Measurements from ENCODE around the gene UTF1. TPM values are rescaled to one million over a fixed set of nuclear protein-coding genes. Genes with fewer than 3 reads are reported as not detected.

The UTF1 gene
- total and polyA plus RNA-seq, 5 donors, result not detected

DNA sequence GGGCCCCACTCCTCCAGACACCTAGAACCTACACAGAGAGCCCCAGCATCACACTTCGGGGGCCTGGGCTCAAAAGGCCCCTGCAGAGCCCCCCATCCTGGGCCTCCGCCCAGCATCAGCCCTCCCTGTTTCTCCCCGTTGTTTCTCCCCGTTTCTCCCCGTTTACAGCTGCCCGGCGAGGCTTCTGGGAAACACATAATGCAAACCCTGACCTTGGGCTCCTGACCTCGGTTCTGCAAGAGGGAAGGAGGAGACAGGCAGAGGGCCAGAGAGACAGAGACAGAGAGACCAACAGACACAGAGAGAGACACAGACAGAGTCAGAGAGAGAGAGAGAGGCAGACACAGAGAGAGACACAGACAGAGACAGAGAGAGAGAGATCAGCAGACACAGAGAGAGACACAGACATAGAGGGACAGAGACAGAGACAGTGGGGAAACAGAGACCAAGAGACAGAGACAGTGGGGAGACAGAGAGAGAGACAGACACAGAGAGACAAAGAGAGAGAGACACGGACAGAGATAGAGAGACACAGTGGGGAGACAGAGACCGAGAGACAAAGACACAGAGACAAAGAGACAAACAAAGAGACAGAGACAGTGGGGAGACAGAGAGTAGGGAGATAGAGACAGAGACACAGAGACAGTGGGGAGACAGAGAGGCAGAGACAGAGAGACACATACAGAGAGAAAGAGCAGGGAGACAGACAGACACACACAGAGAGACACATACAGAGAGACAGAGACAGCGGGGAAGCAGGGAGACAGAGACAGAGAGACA, 20.1 kb downstream of the UTF1 start:
- H3K27ac ChIP-seq (ENCODE audit: low read length), result no peak overlapping the region
- no peaks in the 10 kb centered on the region for H3K4me1 ChIP-seq (ENCODE audit: control insufficient read depth, insufficient read depth, low read length)
- 58% methylated on average over 11 of the region's 11 CpGs for WGBS
- DNase-seq, result no peak
- no peaks in the 10 kb centered on the region for H3K9me3 ChIP-seq (ENCODE audit: control insufficient read depth, low read length)
- ATAC-seq, result no peak
- intact Hi-C loops (cut with DNase I), result no loop called here
- H3K27me3 ChIP-seq (ENCODE audit: control insufficient read depth, insufficient read depth), result no peaks in the 10 kb centered on the region
- H3K4me3 ChIP-seq (ENCODE audit: low read length), result no peak overlapping the region

DNA sequence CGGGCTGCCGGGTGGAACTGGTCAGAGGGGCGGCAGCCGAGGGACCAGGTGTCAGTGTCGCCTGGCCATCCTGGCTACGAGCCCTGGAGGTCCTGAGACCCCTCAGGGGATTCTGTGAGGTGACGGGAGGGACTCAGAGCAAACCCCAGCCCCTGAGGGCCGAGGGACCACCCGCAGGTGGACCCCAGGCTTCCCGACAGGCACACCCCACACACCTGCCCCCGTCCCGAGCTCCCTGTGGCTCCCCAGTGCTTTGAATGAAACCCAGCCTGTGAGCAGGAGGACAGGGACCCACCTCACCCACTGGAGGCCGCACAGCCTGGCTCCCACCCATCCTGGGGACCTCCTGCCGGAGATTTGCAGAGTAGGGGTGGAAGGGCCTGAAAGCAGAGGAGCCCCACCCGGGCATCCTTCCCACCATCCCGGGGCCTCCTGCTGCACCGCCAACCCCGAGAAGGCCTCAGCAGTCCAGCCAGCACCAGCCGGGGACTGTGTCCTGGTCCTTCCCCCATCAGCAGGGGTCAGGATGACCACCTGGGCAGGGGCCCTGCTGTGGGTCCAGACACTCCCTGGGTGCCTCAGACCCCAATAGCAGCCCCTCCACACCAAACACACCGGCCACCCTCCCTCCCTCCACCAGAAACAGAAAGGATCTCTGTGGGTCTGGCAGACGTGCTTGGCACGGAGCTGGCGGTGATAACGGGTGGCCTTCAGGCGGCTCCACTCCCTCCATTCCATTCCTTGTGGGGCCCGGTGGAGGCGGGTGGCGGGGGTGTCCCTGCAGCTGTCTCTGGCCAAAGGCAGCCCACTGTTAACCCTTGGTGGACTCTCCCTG, 21.6 kb downstream of the UTF1 start:
- Histone ChIP-seq H3K4me1 (ENCODE audit: control insufficient read depth, insufficient read depth, low read length) (no peaks in the 10 kb centered on the region), H3K9me3 (ENCODE audit: control insufficient read depth, low read length) (no peaks in the 10 kb centered on the region), H3K4me3 (ENCODE audit: low read length) (no peak overlapping the region), H3K27ac (ENCODE audit: low read length) (no peak overlapping the region), H3K27me3 (ENCODE audit: control insufficient read depth, insufficient read depth) (no peaks in the 10 kb centered on the region)
- intact Hi-C loops (cut with DNase I), result no loop called here
- no peak for DNase-seq
- WGBS, result 46% methylated on average over 28 of the region's 28 CpGs
- ATAC-seq, result peak; percentile 11 to 27

DNA sequence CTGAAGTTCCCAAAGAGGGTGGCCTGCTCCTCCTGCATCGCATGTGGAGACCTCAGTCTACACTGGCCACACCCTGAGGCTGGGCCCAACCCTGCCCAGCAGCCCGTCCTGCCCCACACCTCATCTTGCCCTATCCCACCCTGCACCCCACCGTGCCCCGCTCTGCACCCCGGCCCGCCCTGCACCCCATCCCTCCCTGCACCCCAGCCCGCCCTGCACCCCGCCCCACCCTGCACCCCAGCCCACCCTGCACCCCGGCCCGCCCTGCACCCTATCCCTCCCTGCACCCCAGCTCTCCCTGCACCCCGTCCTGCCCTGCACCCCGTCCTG, 22.2 kb downstream of the UTF1 start:
- DNase-seq, result no peak
- no peak for ATAC-seq
- Histone ChIP-seq H3K4me1 (ENCODE audit: control insufficient read depth, insufficient read depth, low read length) (no peaks in the 10 kb centered on the region), H3K27ac (ENCODE audit: low read length) (no peak overlapping the region), H3K4me3 (ENCODE audit: low read length) (no peak overlapping the region), H3K27me3 (ENCODE audit: control insufficient read depth, insufficient read depth) (no peaks in the 10 kb centered on the region), H3K9me3 (ENCODE audit: control insufficient read depth, low read length) (no peaks in the 10 kb centered on the region)
- intact Hi-C loops (cut with DNase I), result no loop called here
- 81% methylated on average over 12 of the region's 12 CpGs for WGBS

DNA sequence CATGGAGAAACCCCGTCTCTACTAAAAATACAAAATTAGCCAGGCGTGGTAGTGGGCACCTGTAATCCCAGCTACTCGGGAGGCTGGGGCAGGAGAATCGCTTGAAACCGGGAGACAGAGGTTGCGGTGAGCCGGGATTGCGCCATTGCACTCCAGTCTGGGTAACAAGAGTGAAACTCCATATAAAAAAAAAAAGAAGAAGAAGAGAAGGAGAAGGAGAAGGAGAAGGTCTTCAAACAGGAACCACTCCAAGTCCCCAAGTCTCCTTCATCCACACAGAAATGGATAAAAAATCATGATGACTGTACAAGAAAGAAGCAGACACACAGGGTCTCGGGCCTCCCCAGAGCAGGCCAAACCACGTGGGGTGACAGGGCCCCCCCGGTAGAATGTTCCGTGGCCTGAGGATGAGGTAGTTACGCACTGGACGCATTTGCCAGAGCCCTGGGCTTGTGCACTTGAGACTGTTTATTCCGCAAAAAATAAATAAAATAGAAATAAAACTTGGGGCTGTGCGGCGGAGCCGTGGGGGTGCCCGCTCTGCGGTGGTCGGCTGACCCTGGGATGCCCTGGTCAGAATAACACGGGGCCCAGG, 23.4 kb downstream of the UTF1 start:
- Histone ChIP-seq H3K4me3 (ENCODE audit: low read length) (no peak overlapping the region), H3K27me3 (ENCODE audit: control insufficient read depth, insufficient read depth) (no peaks in the 10 kb centered on the region), H3K27ac (ENCODE audit: low read length) (no peak overlapping the region), H3K9me3 (ENCODE audit: control insufficient read depth, low read length) (no peaks in the 10 kb centered on the region), H3K4me1 (ENCODE audit: control insufficient read depth, insufficient read depth, low read length) (no peaks in the 10 kb centered on the region)
- DNase-seq, result no peak
- no peak for ATAC-seq
- WGBS, result 82% methylated on average over 22 of the region's 22 CpGs
- intact Hi-C loops (cut with DNase I), result no loop called here

DNA sequence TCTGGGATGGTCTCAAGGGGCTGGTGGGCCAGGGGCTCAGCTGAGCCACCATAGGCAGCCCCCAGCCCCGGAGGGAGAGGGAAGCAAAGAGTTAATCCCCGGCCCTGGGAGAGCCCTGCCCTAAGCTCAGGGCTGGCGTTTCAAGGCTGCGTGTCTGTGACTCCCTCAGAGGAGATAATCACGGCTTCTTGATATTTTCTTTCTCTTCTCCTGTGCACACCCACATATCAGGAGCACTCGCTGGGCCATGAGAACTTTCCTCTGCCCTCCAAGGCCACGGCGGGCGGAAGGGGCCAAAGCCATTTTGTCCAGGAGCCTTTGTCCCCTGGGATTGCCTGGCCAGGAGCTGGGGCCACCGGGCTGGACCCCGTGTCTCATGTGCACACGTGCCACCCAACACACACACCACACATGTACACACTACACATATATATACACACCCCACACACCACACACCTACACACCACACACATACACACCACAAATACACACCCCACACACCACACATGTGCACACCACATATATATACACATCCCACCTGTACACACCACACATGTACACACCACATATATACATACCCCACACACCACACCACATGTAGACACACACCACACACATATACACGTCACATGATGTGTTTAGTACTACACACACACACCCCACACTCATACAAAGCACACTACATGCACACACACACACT, 24.6 kb downstream of the UTF1 start:
- WGBS, result 31% methylated on average over 13 of the region's 13 CpGs

DNA sequence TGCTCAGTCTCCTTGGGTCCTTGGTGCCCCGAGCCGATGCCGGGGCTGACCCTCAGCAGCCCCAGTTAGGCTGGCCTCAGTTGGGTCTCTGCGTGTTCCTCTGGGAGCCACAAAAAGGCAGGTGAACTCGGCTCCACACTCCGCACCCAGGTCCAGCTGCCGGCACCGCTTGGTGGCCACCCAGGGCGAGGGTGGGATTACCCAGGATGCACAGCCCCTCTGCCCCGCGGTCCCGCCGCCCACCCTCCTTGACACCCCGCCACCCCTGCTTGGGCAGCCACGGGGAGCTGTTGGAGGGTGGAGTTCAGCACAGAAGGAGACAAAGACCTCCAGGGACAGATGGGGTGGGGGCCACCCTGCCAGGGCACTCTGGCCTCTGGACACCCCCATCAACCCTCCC, 25.3 kb downstream of the UTF1 start:
- 92% methylated on average over 15 of the region's 15 CpGs for WGBS
- Histone ChIP-seq H3K9me3 (ENCODE audit: control insufficient read depth, low read length) (no peaks in the 10 kb centered on the region), H3K4me1 (ENCODE audit: control insufficient read depth, insufficient read depth, low read length) (no peaks in the 10 kb centered on the region), H3K27ac (ENCODE audit: low read length) (no peak overlapping the region), H3K4me3 (ENCODE audit: low read length) (no peak overlapping the region), H3K27me3 (ENCODE audit: control insufficient read depth, insufficient read depth) (no peaks in the 10 kb centered on the region)
- ATAC-seq (no peak), DNase-seq (no peak)
- intact Hi-C loops (cut with DNase I), result no loop called here

More for the DNA sequence above, 24.6 kb downstream of the UTF1 start:
- H3K27me3 ChIP-seq (ENCODE audit: control insufficient read depth, insufficient read depth), result no peaks in the 10 kb centered on the region
- no peak overlapping the region for H3K4me3 ChIP-seq (ENCODE audit: low read length)
- no peak overlapping the region for H3K27ac ChIP-seq (ENCODE audit: low read length)
- DNase-seq (no peak), ATAC-seq (no peak)
- no peaks in the 10 kb centered on the region for H3K4me1 ChIP-seq (ENCODE audit: control insufficient read depth, insufficient read depth, low read length)
- no peaks in the 10 kb centered on the region for H3K9me3 ChIP-seq (ENCODE audit: control insufficient read depth, low read length)
- intact Hi-C loops (cut with DNase I), result no loop called here

DNA sequence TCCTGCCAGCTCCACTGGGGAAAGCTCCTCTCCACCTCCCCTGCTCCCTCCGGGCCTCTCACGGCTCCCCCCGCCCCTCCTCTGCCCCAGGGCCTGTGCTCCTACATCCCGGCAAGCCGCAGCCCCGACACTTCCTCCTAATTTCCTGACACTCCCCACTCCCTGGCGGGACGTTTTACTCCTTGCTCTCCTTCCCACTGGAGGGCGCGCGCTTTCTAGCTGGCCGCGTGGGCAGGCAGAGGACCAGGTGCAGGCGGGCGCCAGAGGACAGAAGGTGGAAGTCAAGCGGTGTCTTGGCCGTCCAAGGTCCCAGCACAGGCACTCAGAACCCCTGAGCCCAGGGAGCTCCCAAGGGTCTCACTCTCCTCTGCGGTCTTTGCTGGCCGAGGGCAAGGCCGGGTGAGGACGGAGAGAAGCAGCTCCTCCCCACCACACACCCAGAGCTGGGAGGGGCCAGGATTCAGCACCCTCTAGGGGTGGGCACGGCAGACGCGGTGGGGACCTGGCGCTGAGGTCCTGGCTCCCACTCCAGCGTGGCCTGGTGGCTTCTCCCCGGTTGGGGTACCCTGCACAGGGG, 27.6 kb downstream of the UTF1 start:
- WGBS, result 4% methylated on average over 27 of the region's 27 CpGs

DNA sequence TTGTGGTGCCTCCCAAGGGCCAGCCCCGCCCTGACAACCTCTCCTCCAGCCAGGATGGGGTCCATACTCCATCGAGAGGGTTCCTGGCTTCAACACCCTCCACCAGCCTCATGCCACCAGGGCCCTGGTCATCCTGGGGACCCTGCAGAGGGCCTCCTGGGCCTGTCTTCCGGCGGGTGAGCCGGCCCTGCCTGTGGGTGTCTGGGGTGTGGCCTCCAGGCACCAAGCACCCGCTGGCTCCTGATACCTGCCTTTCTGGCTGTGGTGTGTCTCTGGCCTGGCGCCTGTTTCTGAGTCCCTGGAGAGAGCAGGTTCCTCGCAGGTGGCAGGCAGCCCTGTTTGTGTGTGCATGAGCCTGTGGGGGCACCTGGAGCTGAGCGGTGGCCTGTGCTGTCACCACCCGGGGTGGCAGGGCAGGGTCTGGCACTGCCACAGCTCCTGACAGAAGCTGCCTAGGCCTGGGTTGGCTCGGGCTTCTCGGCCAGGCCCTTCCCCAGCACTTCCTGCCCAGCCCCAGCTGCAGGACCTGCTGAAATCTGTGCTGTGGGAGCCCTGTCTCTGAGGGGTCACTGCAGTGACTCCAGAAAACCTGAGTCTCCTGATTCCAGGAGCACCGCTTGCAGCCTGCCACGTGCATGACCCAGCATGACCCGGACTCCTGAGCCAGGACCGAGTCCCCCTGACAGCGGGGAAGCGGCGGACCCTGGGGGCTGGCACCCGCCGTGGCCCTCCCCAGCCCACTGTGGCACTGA, 28.2 kb downstream of the UTF1 start:
- H3K27ac ChIP-seq (ENCODE audit: low read length), result no peak overlapping the region
- H3K4me1 ChIP-seq (ENCODE audit: control insufficient read depth, insufficient read depth, low read length), result no peaks in the 10 kb centered on the region
- intact Hi-C loops (cut with DNase I), result no loop called here
- no peaks in the 10 kb centered on the region for H3K27me3 ChIP-seq (ENCODE audit: control insufficient read depth, insufficient read depth)
- peak in 1 of 3 donors; percentile 69 for DNase-seq
- WGBS, result 63% methylated on average over 21 of the region's 21 CpGs
- H3K4me3 ChIP-seq (ENCODE audit: low read length), result no peak overlapping the region
- H3K9me3 ChIP-seq (ENCODE audit: control insufficient read depth, low read length), result no peaks in the 10 kb centered on the region
- no peak for ATAC-seq

More for the DNA sequence above, 27.6 kb downstream of the UTF1 start:
- peak; percentile 17 to 41 for ATAC-seq
- H3K4me1 ChIP-seq (ENCODE audit: control insufficient read depth, insufficient read depth, low read length), result no peaks in the 10 kb centered on the region
- no peak overlapping the region for H3K4me3 ChIP-seq (ENCODE audit: low read length)
- intact Hi-C loops (cut with DNase I), result no loop called here
- DNase-seq, result peak; percentile 67 to 87 (median 85)
- H3K27me3 ChIP-seq (ENCODE audit: control insufficient read depth, insufficient read depth), result no peaks in the 10 kb centered on the region
- no peaks in the 10 kb centered on the region for H3K9me3 ChIP-seq (ENCODE audit: control insufficient read depth, low read length)
- H3K27ac ChIP-seq (ENCODE audit: low read length), result no peak overlapping the region

DNA sequence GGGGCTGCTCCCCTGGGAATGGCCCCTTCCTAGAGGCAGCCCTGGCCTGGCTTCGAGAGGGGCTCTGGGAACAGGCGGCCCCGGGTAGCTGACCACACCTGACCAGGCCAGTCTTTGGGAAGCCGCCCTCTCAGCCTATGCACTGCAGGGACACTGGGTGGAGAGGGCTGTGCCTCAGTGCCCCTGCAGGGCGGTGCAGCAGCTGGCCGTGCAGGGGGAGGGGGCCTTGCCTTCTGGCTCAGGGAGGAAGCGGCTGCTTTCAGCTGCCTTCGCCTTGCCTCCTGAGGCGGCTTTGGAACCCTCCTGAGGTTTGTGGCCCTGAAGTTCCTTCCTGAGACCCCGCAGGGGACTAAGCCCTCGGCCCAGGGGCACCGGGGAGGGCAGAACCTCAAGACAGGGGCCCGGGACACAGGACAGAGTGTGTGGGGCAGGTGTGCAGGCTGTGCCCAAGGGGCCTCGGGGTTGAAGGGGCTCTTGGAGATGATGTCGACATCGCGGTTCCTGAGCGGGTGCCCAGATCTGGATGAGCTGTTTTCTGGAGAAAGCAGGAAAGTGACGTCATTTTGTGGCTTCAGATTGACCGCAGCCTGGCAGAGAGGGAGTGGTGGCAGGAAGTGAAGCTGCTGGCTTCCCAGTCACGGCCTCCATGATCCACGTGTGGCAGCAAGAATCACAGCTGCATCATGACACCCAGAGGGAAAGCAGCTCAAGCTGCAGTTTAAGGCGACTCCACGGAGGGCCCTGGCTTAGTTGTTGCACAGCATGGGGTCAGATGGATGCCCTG, 29.0 kb downstream of the UTF1 start:
- Histone ChIP-seq H3K9me3 (ENCODE audit: control insufficient read depth, low read length) (no peaks in the 10 kb centered on the region), H3K27ac (ENCODE audit: low read length) (no peak overlapping the region), H3K4me3 (ENCODE audit: low read length) (no peak overlapping the region), H3K27me3 (ENCODE audit: control insufficient read depth, insufficient read depth) (no peaks in the 10 kb centered on the region), H3K4me1 (ENCODE audit: control insufficient read depth, insufficient read depth, low read length) (no peaks in the 10 kb centered on the region)
- peak; percentile 86 to 89 (median 88) for DNase-seq
- intact Hi-C loops (cut with DNase I), result no loop called here
- 40% methylated on average over 24 of the region's 24 CpGs for WGBS
- peak; percentile 14 to 58 for ATAC-seq

All from right cardiac atrium (tissue), 5 donors.